ENCODE results near the gene TRAF3. TPM values are rescaled to one million over a fixed set of nuclear protein-coding genes. Genes with fewer than 3 reads are reported as not detected.

TRAF3 gene
- total RNA-seq, 4 donors from 2014 or later = 15.9 to 24.9 (median 18.6) TPM

DNA sequence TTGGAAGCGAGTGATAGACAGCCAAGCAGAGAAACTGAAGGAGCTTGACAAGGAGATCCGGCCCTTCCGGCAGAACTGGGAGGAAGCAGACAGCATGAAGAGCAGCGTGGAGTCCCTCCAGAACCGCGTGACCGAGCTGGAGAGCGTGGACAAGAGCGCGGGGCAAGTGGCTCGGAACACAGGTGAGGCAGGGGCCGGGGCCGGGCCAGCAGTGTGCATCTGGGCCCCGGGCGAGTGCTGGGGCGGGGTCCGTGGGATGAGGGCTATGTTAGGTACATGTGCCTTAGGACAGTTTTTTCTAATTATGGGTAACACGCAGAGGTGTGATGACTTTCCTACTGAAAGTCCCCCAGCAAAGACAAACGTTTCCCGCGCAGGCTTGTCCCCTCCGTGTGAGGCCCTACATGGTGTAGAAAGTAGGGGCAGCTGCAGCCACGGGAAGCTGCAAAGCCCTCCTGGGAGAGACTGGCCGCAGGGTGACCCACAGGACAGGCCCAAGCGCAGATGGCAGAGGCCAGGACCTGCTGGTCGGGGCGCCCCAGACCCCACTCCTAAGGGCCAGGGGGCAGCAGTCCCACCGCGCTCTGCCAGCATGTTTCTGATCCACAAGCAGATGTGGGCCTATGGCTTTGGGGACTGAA lies 126.1 kb downstream of the TRAF3 start:
- H3K36me3 ChIP-seq = peaks cover 0 to 6% of the 10 kb centered on the region in 2 donors
- peak overlapping the region; percentile 20 to 67 (median 52) for H3K27ac ChIP-seq
- WGBS, 2 donors = 53 to 76% methylated on average over 27 to 29 of the region's 29 CpGs
- TF ChIP-seq, protein P1, sequence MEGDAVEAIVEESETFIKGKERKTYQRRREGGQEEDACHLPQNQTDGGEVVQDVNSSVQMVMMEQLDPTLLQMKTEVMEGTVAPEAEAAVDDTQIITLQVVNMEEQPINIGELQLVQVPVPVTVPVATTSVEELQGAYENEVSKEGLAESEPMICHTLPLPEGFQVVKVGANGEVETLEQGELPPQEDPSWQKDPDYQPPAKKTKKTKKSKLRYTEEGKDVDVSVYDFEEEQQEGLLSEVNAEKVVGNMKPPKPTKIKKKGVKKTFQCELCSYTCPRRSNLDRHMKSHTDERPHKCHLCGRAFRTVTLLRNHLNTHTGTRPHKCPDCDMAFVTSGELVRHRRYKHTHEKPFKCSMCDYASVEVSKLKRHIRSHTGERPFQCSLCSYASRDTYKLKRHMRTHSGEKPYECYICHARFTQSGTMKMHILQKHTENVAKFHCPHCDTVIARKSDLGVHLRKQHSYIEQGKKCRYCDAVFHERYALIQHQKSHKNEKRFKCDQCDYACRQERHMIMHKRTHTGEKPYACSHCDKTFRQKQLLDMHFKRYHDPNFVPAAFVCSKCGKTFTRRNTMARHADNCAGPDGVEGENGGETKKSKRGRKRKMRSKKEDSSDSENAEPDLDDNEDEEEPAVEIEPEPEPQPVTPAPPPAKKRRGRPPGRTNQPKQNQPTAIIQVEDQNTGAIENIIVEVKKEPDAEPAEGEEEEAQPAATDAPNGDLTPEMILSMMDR (IDR thresholded peaks at IDR 0.05) = no peak
- no peak for TF ChIP-seq POLR2A (IDR thresholded peaks at IDR 0.05)
- peak; percentile 86 to 87 for DNase-seq
- no peaks in the 10 kb centered on the region for H3K9me3 ChIP-seq
- no peak overlapping the region for H3K4me3 ChIP-seq (replicated peaks in 1 of 3)
- H3K27me3 ChIP-seq = no peaks in the 10 kb centered on the region
- peaks cover 41 to 59% of the 10 kb centered on the region in 2 donors for H3K4me1 ChIP-seq
- intact Hi-C loops (cut with DNase I) = no loop called here

DNA sequence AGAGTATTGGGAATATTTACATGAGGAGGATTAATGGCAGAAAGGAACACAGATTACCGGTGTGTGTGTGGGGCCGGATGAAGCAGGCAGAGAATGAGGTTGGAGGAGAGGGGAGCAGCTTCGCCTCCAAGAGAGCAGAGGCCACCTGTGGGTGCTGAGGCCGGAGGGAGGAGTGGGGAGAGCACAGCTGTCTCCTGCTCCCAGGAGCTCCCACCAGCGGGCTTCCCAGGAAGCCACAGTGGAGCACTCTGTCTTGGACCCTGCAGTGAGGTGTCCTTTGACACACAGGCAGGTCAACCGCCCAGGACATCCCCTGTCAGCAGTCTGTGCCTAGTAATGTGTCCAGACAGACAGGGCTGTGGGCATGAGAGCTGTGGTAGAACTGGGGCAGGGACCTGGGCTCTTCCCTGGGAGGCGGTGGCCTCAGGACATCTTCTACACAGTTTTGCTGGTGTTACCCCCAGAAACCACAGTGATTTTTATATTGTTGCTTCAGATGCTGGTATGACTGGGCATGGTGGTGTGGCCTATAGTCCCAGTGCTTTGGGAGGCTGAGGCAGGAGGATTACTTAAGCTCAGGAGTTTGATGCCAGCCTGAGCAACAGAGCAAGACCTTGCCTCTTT lies 126.8 kb downstream of the TRAF3 start:
- no peak overlapping the region for H3K4me3 ChIP-seq (replicated peaks in 1 of 3)
- intact Hi-C loops (cut with DNase I) = no loop called here
- no peaks in the 10 kb centered on the region for H3K27me3 ChIP-seq
- no peaks in the 10 kb centered on the region for H3K9me3 ChIP-seq
- no peak for DNase-seq
- peaks cover 0 to 6% of the 10 kb centered on the region in 2 donors for H3K36me3 ChIP-seq
- peaks cover 42 to 57% of the 10 kb centered on the region in 2 donors for H3K4me1 ChIP-seq
- WGBS, 2 donors = 95 to 99% methylated on average over 6 to 7 of the region's 7 CpGs
- peak overlapping the region in 1 of 3 donors; percentile 67 for H3K27ac ChIP-seq
- TF ChIP-seq, protein P1 (IDR thresholded peaks at IDR 0.05) = no peak
- no peak for TF ChIP-seq POLR2A (IDR thresholded peaks at IDR 0.05)

DNA sequence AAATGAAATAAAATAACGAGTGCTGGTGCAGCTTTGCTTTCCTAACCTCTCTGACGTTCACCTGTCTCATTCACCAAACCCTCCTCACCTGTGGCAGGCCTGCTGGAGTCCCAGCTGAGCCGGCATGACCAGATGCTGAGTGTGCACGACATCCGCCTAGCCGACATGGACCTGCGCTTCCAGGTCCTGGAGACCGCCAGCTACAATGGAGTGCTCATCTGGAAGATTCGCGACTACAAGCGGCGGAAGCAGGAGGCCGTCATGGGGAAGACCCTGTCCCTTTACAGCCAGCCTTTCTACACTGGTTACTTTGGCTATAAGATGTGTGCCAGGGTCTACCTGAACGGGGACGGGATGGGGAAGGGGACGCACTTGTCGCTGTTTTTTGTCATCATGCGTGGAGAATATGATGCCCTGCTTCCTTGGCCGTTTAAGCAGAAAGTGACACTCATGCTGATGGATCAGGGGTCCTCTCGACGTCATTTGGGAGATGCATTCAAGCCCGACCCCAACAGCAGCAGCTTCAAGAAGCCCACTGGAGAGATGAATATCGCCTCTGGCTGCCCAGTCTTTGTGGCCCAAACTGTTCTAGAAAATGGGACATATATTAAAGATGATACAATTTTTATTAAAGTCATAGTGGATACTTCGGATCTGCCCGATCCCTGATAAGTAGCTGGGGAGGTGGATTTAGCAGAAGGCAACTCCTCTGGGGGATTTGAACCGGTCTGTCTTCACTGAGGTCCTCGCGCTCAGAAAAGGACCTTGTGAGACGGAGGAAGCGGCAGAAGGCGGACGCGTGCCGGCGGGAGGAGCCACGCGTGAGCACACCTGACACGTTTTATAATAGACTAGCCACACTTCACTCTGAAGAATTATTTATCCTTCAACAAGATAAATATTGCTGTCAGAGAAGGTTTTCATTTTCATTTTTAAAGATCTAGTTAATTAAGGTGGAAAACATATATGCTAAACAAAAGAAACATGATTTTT lies 128.2 kb downstream of the TRAF3 start:
- no peaks in the 10 kb centered on the region for H3K9me3 ChIP-seq
- no peak for TF ChIP-seq POLR2A (IDR thresholded peaks at IDR 0.05)
- TF ChIP-seq, protein P1 (IDR thresholded peaks at IDR 0.05) = no peak
- H3K36me3 ChIP-seq = peaks cover 0 to 6% of the 10 kb centered on the region in 2 donors
- no peak overlapping the region for H3K27ac ChIP-seq
- H3K4me1 ChIP-seq = peaks cover 36 to 53% of the 10 kb centered on the region in 2 donors
- intact Hi-C loops (cut with DNase I) = no loop called here
- 96% methylated on average over 38 of the region's 38 CpGs for WGBS, 2 donors
- no peak for DNase-seq
- H3K27me3 ChIP-seq = no peaks in the 10 kb centered on the region
- H3K4me3 ChIP-seq (replicated peaks in 1 of 3) = no peak overlapping the region

GRCh38 chr14:102906616-102907302 lies 129.5 kb downstream of the TRAF3 start:
- Histone ChIP-seq H3K4me3 (replicated peaks in 1 of 3) (no peak overlapping the region), H3K36me3 (peaks cover 0 to 6% of the 10 kb centered on the region in 2 donors), H3K9me3 (no peaks in the 10 kb centered on the region), H3K4me1 (peaks cover 23 to 40% of the 10 kb centered on the region in 2 donors), H3K27me3 (no peaks in the 10 kb centered on the region), H3K27ac (no peak overlapping the region)
- DNase-seq = no peak
- intact Hi-C loops (cut with DNase I) = no loop called here
- TF ChIP-seq, protein P1 (IDR thresholded peaks at IDR 0.05) = no peak
- TF ChIP-seq POLR2A (IDR thresholded peaks at IDR 0.05) = no peak
- 97% methylated on average over 21 to 26 of the region's 30 CpGs for WGBS, 2 donors

All from thyroid gland (tissue), 4 donors.